NCI-H69 (cell line): ENCODE measurements around the gene MGAT3.

Source experiments
- DNase-seq: peaks from one replicate; lab custom pipeline; 2025; lab: John Stamatoyannopoulos, UW

Gene MGAT3

DNA sequence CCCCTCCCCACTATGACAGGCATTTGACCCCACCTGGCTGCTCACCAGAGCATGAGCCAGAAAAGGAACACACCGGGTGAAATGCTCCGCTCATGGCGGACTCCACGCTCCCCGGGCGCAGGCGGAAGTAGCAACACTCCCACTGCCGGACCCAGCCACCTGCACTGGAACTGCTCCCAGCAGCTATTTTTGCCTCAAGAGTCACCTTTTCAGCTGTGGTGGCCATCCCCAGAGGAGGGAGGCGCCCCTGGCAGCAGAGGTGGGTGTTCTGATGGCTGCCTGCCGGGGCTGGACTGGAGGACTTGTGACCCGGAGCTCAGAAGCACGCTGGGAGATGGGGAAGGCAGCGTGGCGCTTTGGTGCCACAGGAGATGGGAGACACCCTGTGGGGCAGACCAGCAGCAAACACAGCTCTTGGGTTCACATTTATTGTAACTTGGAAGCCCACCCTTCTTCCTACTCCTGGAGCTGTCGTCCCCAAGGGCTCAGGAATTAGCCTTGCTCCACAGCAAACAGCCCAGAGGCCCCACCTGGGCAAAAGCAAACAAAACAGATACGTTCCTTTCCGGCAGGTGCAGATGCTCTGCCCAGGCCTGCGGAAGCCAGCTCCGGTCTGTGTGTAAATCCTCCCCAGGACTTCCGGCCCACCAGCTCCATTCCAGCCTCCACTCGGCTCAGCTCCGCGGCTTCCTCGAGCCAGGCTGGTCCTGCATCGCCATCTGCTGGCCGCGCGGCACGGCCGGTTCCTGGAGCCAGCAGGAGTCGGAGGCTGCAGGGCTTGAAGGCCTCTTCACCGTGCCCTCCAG lies 72.1 kb downstream of the MGAT3 start:
- DNase-seq, result peak; percentile 98

GRCh38 chr22:39529487-39529851 lies 72.7 kb downstream of the MGAT3 start:
- DNase-seq, result no peak

DNA sequence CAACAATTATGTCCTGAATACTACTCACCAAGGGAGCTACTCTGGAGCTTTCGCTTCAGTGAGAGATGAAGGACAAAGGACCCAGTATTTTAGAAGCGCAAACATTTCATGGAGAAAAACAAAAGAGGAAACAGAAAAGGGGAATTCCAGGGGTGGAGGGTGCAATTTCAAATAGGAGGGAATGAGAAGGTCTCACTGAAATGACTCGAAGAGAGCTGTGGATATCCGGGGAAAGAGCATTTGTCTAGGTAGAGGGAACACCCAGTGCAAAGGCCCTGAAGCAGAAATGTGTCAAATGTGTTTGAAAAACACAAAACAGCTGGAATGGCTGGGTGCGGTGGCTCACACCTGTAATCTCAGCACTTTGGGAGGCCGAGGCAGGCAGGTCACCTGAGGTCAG lies 73.3 kb downstream of the MGAT3 start:
- DNase-seq, result no peak

GRCh38 chr22:39530692-39531331 lies 74.0 kb downstream of the MGAT3 start:
- peak; percentile 51 for DNase-seq

DNA sequence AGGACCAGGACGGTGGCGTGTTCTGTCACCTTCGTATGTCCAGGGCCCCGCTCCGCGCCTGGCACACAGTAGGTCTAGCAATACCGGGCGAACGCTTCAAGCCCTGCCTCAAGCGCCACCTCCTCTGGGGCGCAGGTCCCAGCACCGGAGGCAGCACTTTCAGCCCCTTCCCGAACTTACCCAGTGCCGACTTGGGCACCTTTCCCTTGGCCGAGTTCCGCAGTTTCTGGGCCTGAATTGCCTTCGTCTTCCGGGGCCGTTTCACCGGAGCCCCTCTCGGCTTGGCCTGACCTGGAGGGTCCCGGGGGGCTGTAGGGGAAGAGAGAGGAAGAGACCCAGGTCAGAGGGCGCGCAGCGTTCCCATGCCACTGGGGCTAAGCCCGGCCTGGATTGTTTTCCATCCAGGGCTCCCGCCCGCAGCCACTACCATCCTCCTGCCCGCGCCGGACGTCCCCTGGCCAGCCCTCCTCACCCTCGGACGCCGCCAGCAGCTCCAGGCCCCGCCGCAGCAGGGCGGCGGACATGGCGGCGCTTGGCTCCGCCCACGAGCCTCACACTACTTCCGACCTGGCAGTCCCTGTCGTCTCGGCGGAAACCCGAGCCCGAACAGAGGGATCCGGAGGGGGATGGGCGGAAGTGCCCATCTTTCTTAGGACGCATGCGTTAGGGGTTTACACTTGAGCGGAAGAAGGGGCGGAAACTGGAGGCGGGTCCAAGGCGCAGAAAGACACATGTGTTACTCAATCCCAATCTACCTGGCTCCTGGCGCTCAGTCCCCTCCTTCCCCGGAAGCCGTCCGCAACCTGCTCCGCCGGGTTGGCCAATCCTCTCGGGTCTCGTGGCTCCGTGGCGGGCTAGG lies 75.6 kb downstream of the MGAT3 start, which contains the start of gene RPS19BP1:
Gene RPS19BP1, minus strand, starts transcription at position 534 of the 859 bp plus-strand sequence. Its CDS starts 10 bp downstream, at position 524.
- DNase-seq, result peak; percentile 100

DNA sequence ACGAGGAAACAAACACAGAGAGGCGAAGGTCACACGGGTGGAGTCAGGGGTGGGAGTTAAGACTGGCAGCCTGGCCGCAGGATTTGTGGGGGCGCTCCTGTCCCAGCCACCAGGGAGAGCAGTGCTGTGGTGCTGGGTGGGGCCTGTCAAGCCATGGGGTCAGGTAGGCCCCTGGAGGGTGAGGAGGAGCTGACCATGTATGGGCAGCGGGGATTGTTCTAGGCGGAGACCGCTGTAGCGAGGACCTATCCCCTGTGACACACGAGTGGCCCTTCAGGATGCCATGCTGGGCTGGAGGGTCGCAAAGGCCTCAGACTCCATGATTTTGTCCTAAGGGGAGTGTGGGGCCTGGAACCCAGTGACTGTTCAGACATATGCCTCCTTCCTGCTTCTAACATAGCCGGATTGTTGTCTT lies 77.3 kb downstream of the MGAT3 start:
- DNase-seq, result peak; percentile 42

- DNase-seq, result peak; percentile 86
Measured at GRCh38 chr22:39534591-39535356, 78.0 kb downstream of the MGAT3 start.

DNA sequence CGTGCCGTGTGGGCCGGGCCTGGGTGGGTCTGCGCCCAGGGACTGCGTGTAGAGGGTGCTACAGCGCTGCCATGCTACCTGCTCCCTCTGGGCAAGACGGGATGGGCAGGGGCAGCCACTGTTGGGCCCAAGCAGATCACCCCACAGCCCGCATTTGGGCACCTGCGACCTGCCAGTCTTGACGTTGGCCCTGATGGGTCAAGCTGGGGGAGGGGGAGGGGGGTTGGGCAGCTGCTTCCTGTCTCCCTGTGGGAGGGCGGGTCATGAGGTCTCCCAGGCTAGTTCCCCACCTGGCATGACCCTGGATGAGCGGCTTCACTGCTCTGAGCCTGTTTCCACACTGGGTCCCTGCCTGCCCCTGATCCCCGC lies 78.5 kb downstream of the MGAT3 start:
- no peak for DNase-seq

DNA sequence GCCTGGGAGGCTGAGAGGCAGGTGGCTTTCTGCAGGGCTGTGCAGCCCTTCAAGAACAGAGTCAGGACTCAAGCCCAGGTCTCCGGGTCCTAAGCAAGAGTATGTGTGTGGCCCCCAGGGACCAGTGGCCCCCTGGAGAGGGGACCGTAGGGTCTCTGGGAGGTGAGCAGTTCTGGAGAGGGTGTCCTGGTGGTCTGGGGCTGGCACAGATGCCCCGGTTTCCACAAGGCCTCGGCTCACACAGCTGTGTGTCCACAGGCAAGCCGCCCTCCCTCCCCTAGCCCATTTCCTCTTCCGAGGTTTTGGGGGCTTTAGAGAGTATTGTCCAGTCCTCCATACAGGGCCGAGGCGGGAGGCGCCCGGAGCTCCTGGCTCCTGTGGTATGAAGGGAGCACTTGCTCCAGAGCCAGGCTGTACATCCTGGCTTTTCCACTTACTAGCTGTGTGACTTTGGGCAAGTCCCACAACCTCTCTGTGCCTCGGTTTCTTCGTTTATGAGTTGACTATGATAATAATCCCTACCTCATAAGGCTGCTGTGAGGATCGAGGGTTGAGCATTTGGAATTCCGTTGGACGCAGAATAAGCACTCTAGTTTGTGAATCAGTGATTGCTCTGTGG lies 79.1 kb downstream of the MGAT3 start:
- DNase-seq, result no peak

DNA sequence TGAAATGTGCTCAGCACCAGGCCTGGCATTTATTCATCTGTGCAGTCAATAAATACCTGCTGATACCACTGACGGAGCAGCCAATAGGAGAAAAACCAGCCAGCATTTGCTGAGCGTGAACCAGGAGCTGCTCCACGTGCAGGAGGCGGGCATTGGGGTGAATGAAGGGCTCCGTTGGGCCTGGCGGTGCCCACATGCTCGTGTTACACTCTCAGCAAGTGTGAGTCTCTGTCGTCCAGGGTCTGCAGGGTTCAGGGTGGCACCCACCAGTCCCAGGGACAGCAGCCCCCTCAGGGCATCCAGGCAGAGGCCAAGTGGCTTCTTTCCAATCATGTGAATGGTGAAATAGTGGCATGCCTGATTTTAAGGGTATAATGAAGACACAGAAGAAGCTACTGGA lies 79.9 kb downstream of the MGAT3 start:
- no peak for DNase-seq

DNA sequence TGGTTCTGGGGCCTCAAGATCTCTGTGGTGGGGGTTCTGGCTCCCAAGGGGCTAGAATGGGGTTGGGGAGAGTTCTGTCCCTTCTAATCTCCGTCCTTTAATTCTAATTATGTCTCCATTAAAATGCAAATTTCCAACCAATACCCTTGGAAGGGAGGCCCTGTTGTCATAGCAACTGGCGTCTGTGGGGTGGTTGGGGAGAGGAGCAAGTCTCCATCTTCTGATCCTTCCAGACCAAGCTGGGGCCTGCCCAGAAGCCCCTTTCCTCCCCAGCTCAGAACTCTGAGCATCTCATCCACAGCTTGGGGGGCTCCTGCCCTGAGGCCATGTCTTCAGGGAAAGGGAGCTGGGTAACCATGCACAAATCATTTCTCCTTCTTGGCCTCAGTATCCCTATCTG lies 81.2 kb downstream of the MGAT3 start:
- no peak for DNase-seq
